H1 (cell line): ENCODE results near the gene TPM1. TPM values are rescaled to one million over a fixed set of nuclear protein-coding genes. Genes with fewer than 3 reads are reported as not detected.

Experiments used
- CTCF ChIA-PET: fragments of 300-600 bp; sonication (Branson Sonifier 250); formaldehyde crosslinking; loops from one replicate; lab custom pipeline; 2021; ENCODE audit not compliant: partially characterized antibody; lab: Charles Lee
- POLR2A ChIA-PET: fragments of 300-600 bp; sonication (Branson Sonifier 250); formaldehyde crosslinking; loops from one replicate; lab custom pipeline; 2021; ENCODE audit warnings: inconsistent platforms; ENCODE audit not compliant: partially characterized antibody; lab: Charles Lee
- DNase-seq, 2 experiments: peaks; one replicate each; pipeline versions ENCODE4 v3.0.0 to v3.0.0-alpha.2; 2010 to 2022; ENCODE audit warnings: low spot score in 2 of 2, low read depth in 1 of 2, mixed read lengths in 1 of 2
- FAIRE-seq: peaks from 2 replicates; lab custom pipeline; 2011; peaks lifted over from hg19 to GRCh38; lab: Jason Lieb, UNC
- H2AFZ ChIP-seq: 2 replicates; pipeline ENCODE4 v1.8.1; 2012; ENCODE audit warnings: low read length, inconsistent platforms
- H2AK5ac ChIP-seq: 2 replicates; pipeline ENCODE4 v1.6.1; 2013; ENCODE audit warnings: low read depth, low read length
- H2BK120ac ChIP-seq: replicated peaks from 2 replicates; pipeline ENCODE3; 2013; ENCODE audit warnings: low read depth, low read length, inconsistent platforms
- H2BK12ac ChIP-seq: 2 replicates; pipeline ENCODE4 v1.6.1; 2013; ENCODE audit warnings: low read depth, low read length
- H2BK15ac ChIP-seq: 2 replicates; pipeline ENCODE4 v1.6.1; 2013; ENCODE audit warnings: low read length
- H2BK20ac ChIP-seq: 2 replicates; pipeline ENCODE4 v1.6.1; 2013; ENCODE audit warnings: low read length
- H2BK5ac ChIP-seq: 2 replicates; pipeline ENCODE4 v1.6.1; 2013; ENCODE audit warnings: low read depth, low read length
- H3K14ac ChIP-seq: 2 replicates; pipeline ENCODE4 v1.6.1; 2013; ENCODE audit warnings: inconsistent platforms; ENCODE audit not compliant: insufficient read length
- H3K18ac ChIP-seq: 2 replicates; pipeline ENCODE4 v1.6.1; 2013; ENCODE audit warnings: low read length; ENCODE audit errors: extremely low read depth
- H3K23ac ChIP-seq: 2 replicates; pipeline ENCODE4 v1.6.1; 2013; ENCODE audit warnings: inconsistent platforms; ENCODE audit not compliant: insufficient read length
- H3K23me2 ChIP-seq: 2 replicates; pipeline ENCODE4 v1.6.1; 2013; ENCODE audit warnings: low read depth, low read length
- H3K27ac ChIP-seq: 2 replicates; pipeline ENCODE4 v1.6.1; 2011; ENCODE audit warnings: low read depth, low read length, inconsistent platforms
- H3K27me3 ChIP-seq, 4 experiments: replicated peaks in 1 of 4; 1 replicate in 1 of 4; 2 replicates in 3 of 4; pipeline versions ENCODE4 v1.6.1 to v1.8.1; 2011 to 2013; ENCODE audit warnings: low read length in 3 of 4, mild to moderate bottlenecking in 3 of 4, inconsistent platforms in 2 of 4, mixed read lengths in 2 of 4, moderate library complexity in 1 of 4; ENCODE audit not compliant: control insufficient read depth in 3 of 4, insufficient read depth in 3 of 4; ENCODE audit errors: extremely low read depth in 1 of 4
- H3K36me3 ChIP-seq, 4 experiments: 2 replicates each; pipeline versions ENCODE4 v1.6.1 to v1.8.1; 2011 to 2013; ENCODE audit warnings: mild to moderate bottlenecking in 4 of 4, low read length in 3 of 4, moderate library complexity in 2 of 4, control low read depth in 1 of 4, inconsistent platforms in 1 of 4; ENCODE audit not compliant: insufficient read depth in 4 of 4, control insufficient read depth in 2 of 4
- H3K4ac ChIP-seq: replicated peaks from 2 replicates; pipeline ENCODE3; 2013; ENCODE audit warnings: low read length, low read depth, mixed read lengths, inconsistent platforms; ENCODE audit not compliant: insufficient read length
- H3K4me1 ChIP-seq, 4 experiments: replicated peaks in 1 of 4; 1 replicate in 1 of 4; 2 replicates in 3 of 4; pipeline versions ENCODE4 v1.6.1 to v1.8.1; 2011 to 2013; ENCODE audit warnings: low read length in 3 of 4, inconsistent platforms in 2 of 4, mixed read lengths in 1 of 4; ENCODE audit not compliant: insufficient read depth in 4 of 4, control insufficient read depth in 3 of 4
- H3K4me2 ChIP-seq, 2 experiments: 2 replicates each; pipeline versions ENCODE4 v1.6.1 to v1.8.1; 2011 to 2013; ENCODE audit warnings: low read depth in 2 of 2, low read length in 2 of 2, control low read depth in 1 of 2, inconsistent platforms in 1 of 2, mild to moderate bottlenecking in 1 of 2; ENCODE audit not compliant: insufficient read depth in 1 of 2
- H3K4me3 ChIP-seq, 4 experiments: fragments of 200-600, 300-600 bp in 1 of 4; sonication (generic), shearing (Covaris generic), sonication (Bioruptor Twin) in 1 of 4; 2 replicates each; pipeline versions ENCODE4 v1.5.1 to v1.8.1; 2011 to 2016; ENCODE audit warnings: low read length in 4 of 4, low read depth in 3 of 4, control low read depth in 2 of 4, inconsistent platforms in 2 of 4, mild to moderate bottlenecking in 2 of 4, mixed read lengths in 1 of 4, moderate library complexity in 1 of 4; ENCODE audit not compliant: insufficient read depth in 2 of 4; ENCODE audit errors: extremely low read depth in 1 of 4
- H3K56ac ChIP-seq: replicated peaks from 2 replicates; pipeline ENCODE3; 2013; ENCODE audit warnings: low read depth, mild to moderate bottlenecking, mixed read lengths, low read length, inconsistent platforms; ENCODE audit not compliant: insufficient read length
- H3K79me1 ChIP-seq: 2 replicates; pipeline ENCODE4 v1.6.1; 2013; ENCODE audit warnings: low read depth, low read length, control low read depth
- H3K79me2 ChIP-seq, 2 experiments: 2 replicates each; pipeline versions ENCODE4 v1.6.1 to v1.8.1; 2012 to 2013; ENCODE audit warnings: low read length in 2 of 2, mild to moderate bottlenecking in 2 of 2, inconsistent platforms in 1 of 2; ENCODE audit not compliant: insufficient read depth in 2 of 2, control insufficient read depth in 1 of 2
- H3K9ac ChIP-seq, 4 experiments: replicated peaks in 1 of 4; 1 replicate in 1 of 4; 2 replicates in 3 of 4; pipeline versions ENCODE4 v1.6.1 to v1.8.1; 2011 to 2013; ENCODE audit warnings: low read depth in 3 of 4, low read length in 3 of 4, control low read depth in 2 of 4, mild to moderate bottlenecking in 2 of 4, moderate library complexity in 2 of 4, inconsistent platforms in 1 of 4; ENCODE audit errors: extremely low read depth in 1 of 4
- H3K9me3 ChIP-seq, 2 experiments: 2 replicates each; pipeline versions ENCODE4 v1.6.1 to v1.8.1; 2012 to 2013; ENCODE audit warnings: mild to moderate bottlenecking in 2 of 2, moderate library complexity in 2 of 2, control low read depth in 1 of 2, inconsistent platforms in 1 of 2, low read depth in 1 of 2, low read length in 1 of 2, mixed read lengths in 1 of 2; ENCODE audit not compliant: insufficient read depth in 2 of 2
- H4K20me1 ChIP-seq, 2 experiments: replicated peaks in 1 of 2; 2 replicates each; pipeline versions ENCODE3 to v1.8.1; 2011 to 2013; ENCODE audit warnings: inconsistent platforms in 2 of 2, low read length in 2 of 2, mild to moderate bottlenecking in 1 of 2; ENCODE audit not compliant: insufficient read depth in 2 of 2, control insufficient read depth in 1 of 2
- H4K5ac ChIP-seq: 2 replicates; pipeline ENCODE4 v1.6.1; 2013; ENCODE audit warnings: low read length, low read depth, mixed read lengths, inconsistent platforms; ENCODE audit not compliant: insufficient read length
- H4K8ac ChIP-seq: 2 replicates; pipeline ENCODE4 v1.8.0; 2013; ENCODE audit warnings: mild to moderate bottlenecking, moderate library complexity, low read length, inconsistent platforms; ENCODE audit not compliant: insufficient read depth; ENCODE audit errors: extremely low read depth
- H4K91ac ChIP-seq: replicated peaks from 2 replicates; pipeline ENCODE3; 2013; ENCODE audit warnings: low read length, mixed read lengths, inconsistent platforms; ENCODE audit not compliant: insufficient read length
- CBX8 ChIP-seq: fragments of 300-800, 300-1000 bp; sonication (generic); IDR thresholded peaks from 2 replicates; pipeline ENCODE4 v1.7.1; 2016; ENCODE audit warnings: low read depth, low read length, borderline replicate concordance
- EGR1 ChIP-seq: IDR thresholded peaks from 2 replicates; pipeline ENCODE4 v1.6.1; 2011; ENCODE audit warnings: low read depth, low read length, borderline replicate concordance
- HDAC2 ChIP-seq, 2 experiments: fragments of 300-600 bp in 1 of 2; sonication (generic) in 1 of 2; IDR thresholded peaks; 2 replicates each; pipeline ENCODE4 v1.6.1; 2011 to 2012; ENCODE audit warnings: low read depth in 2 of 2, low read length in 2 of 2, mild to moderate bottlenecking in 2 of 2, moderate library complexity in 2 of 2, borderline replicate concordance in 1 of 2, inconsistent platforms in 1 of 2
- KDM5A ChIP-seq: fragments of 200-600 bp; IDR thresholded peaks from 2 replicates; pipeline ENCODE4 v1.7.1; 2012; ENCODE audit warnings: mild to moderate bottlenecking, low read length, inconsistent platforms, mixed read lengths
- SIRT6 ChIP-seq: IDR thresholded peaks from one replicate; pipeline ENCODE4 v1.7.1; 2012; ENCODE audit warnings: low read length, inconsistent platforms
- TAF1 ChIP-seq: IDR thresholded peaks from 2 replicates; pipeline ENCODE4 v1.6.1; 2011; ENCODE audit warnings: mild to moderate bottlenecking, low read depth, low read length
- WGBS, 2 experiments: shearing (Covaris generic) in 1 of 2; methylation state at CpG; one replicate each; pipeline versions ENCODE4 v1.1.6 to v1.1.7; 2013 to 2015; ENCODE audit warnings: low lambda C conversion rate in 2 of 2, mixed read lengths in 2 of 2, inconsistent platforms in 1 of 2, low coverage in 1 of 2, missing lambda C conversion rate in 1 of 2; ENCODE audit not compliant: insufficient replicate concordance in 2 of 2, insufficient coverage in 1 of 2, insufficient read length in 1 of 2; ENCODE audit errors: extremely low coverage in 1 of 2, missing lambda C conversion rate in 1 of 2; 5-methylcytosine and 5-hydroxymethylcytosine counted together
- polyA plus RNA-seq, 7 experiments: library from polyadenylated mRNA; depleted of rRNA in 3 of 7; stranded (reverse) in 5 of 7; unstranded in 2 of 7; fragments of >200 nt in 5 of 7; fragments of 200-250 nt in 2 of 7; gene quantifications; 1 replicate in 5 of 7; 2 replicates in 1 of 7; 4 replicates in 1 of 7; pipeline versions ENCODE4 v1.2.1 to v1.2.3, GENCODE V29; 2011 to 2013; ENCODE audit warnings: missing spikeins in 2 of 7, mixed read lengths in 2 of 7
- total RNA-seq: library from RNA; stranded (reverse); fragmentation: NEBNext Ultra II Directional; extraction: Animal tissue kit (Norgen Biotek cat#: 25700); gene quantifications from 2 replicates; pipeline ENCODE4 v1.2.1, GENCODE V29; 2021
- TF ChIP-seq, protein P1 (sequence below), 3 experiments: IDR thresholded peaks; 1 replicate in 2 of 3; 2 replicates in 1 of 3; pipeline versions ENCODE4 v1.5.1 to v1.6.1; 2011; ENCODE audit warnings: low read length in 3 of 3, mild to moderate bottlenecking in 3 of 3, inconsistent platforms in 2 of 3, low read depth in 1 of 3, moderate library complexity in 1 of 3; ENCODE audit not compliant: insufficient read depth in 1 of 3; ENCODE audit errors: control extremely low read depth in 1 of 3

Gene TPM1
- total and polyA plus RNA-seq, 2 of the 8 experiments (the other 6 are each of a cell fraction or from before 2014, with no cell fraction given): 258 to 579 TPM

GRCh38 chr15:63022181-63022580, 20.4 kb upstream of the TPM1 start:
- Histone ChIP-seq H3K4me1 (peaks cover 0 to 4% (median under 1%) of the 10 kb centered on the region in 4 experiments; a peak in 2 of 7 replicates), H3K27ac (no peak overlapping the region), H4K20me1 (no peaks in the 10 kb centered on the region), H3K4me3 (no peak overlapping the region), H3K4ac (no peak overlapping the region), H2BK15ac (no peak overlapping the region), H3K9me3 (no peaks in the 10 kb centered on the region), H3K56ac (no peak overlapping the region), H3K27me3 (no peaks in the 10 kb centered on the region), H2BK12ac (no peak overlapping the region), H2BK20ac (no peak overlapping the region), H3K14ac (no peak overlapping the region), H3K79me1 (no peaks in the 10 kb centered on the region), H4K91ac (no peak overlapping the region), H3K79me2 (no peaks in the 10 kb centered on the region), H3K23ac (no peak overlapping the region), H4K8ac (no peak overlapping the region), H3K18ac (no peak overlapping the region), H2BK5ac (no peak overlapping the region), H2AFZ (no peak overlapping the region), H2BK120ac (no peak overlapping the region), H3K9ac (no peak overlapping the region), H3K36me3 (no peaks in the 10 kb centered on the region), H4K5ac (no peak overlapping the region), H3K4me2 (no peak overlapping the region), H3K23me2 (no peaks in the 10 kb centered on the region), H2AK5ac (no peak overlapping the region)
- ChIA-PET POLR2A (interaction anchor here (1.8 kb wide), 1 partner anchor 20 kb away, joined by 5 read pairs; the partner anchor contains the start of gene TPM1), CTCF (interaction anchor here (2.4 to 2.6 kb wide), 2 partner anchors 7 to 25 kb away, joined by 7 to 9 read pairs; no protein-coding TSS in a partner anchor)
- WGBS, 2 experiments: 89% methylated on average over 2 of the region's 2 CpGs; no CpG with 5 or more reads in 1 of the 2 experiments
- DNase-seq (no peak), FAIRE-seq (no peak)
- no peak for TF ChIP-seq HDAC2 (IDR thresholded peaks at IDR 0.05; ENCODE audit: borderline replicate concordance in 1 of 2, low read depth in 2 of 2, low read length in 2 of 2)
- no peak for TF ChIP-seq CBX8
- TF ChIP-seq, protein P1, sequence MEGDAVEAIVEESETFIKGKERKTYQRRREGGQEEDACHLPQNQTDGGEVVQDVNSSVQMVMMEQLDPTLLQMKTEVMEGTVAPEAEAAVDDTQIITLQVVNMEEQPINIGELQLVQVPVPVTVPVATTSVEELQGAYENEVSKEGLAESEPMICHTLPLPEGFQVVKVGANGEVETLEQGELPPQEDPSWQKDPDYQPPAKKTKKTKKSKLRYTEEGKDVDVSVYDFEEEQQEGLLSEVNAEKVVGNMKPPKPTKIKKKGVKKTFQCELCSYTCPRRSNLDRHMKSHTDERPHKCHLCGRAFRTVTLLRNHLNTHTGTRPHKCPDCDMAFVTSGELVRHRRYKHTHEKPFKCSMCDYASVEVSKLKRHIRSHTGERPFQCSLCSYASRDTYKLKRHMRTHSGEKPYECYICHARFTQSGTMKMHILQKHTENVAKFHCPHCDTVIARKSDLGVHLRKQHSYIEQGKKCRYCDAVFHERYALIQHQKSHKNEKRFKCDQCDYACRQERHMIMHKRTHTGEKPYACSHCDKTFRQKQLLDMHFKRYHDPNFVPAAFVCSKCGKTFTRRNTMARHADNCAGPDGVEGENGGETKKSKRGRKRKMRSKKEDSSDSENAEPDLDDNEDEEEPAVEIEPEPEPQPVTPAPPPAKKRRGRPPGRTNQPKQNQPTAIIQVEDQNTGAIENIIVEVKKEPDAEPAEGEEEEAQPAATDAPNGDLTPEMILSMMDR (IDR thresholded peaks at IDR 0.05; ENCODE audit: control extremely low read depth in 1 of 3, insufficient read depth in 1 of 3, low read depth in 1 of 3, low read length in 3 of 3): no peak
- no peak for TF ChIP-seq TAF1
- no peak for TF ChIP-seq KDM5A
- TF ChIP-seq SIRT6: no peak
- TF ChIP-seq EGR1: no peak
